Fibroblast of mammary gland (primary cell): Measurements from ENCODE around the gene UBR3.
"Not testable (repeated sequence)": the region's sequence is repeated elsewhere in the genome, so short reads cannot be mapped to it uniquely, and the experiment has no call there.

Source experiments
- DNase-seq: peaks from one replicate; pipeline ENCODE4 v3.0.0-alpha.2; 2010; ENCODE audit warnings: low read depth
- H3K4me3 ChIP-seq: 2 replicates; pipeline ENCODE4 v1.5.1; 2011; ENCODE audit warnings: low read depth, mild to moderate bottlenecking, low read length, moderate library complexity; ENCODE audit not compliant: control insufficient read depth
- CTCF ChIP-seq: conservative IDR thresholded peaks from 2 replicates; pipeline ENCODE4 v1.5.1; 2011; ENCODE audit warnings: low read depth, low read length, inconsistent platforms; ENCODE audit not compliant: control insufficient read depth, insufficient read depth

Gene UBR3

GRCh38 chr2:169946546-169946945, 119.3 kb downstream of the UBR3 start:
- DNase-seq, result no peak
- TF ChIP-seq CTCF, result no peak
- H3K4me3 ChIP-seq, result no peak overlapping the region

GRCh38 chr2:169955940-169956339, 128.7 kb downstream of the UBR3 start:
- TF ChIP-seq CTCF, result no peak
- no peak for DNase-seq
- H3K4me3 ChIP-seq, result no peak overlapping the region

- DNase-seq, result not testable (repeated sequence)
Measured at GRCh38 chr2:169957219-169957618, 130.0 kb downstream of the UBR3 start.

GRCh38 chr2:169961911-169962310, 134.7 kb downstream of the UBR3 start:
- no peak for TF ChIP-seq CTCF
- H3K4me3 ChIP-seq, result no peak overlapping the region
- DNase-seq, result peak; percentile 89

More at GRCh38 chr2:169957219-169957618, 130.0 kb downstream of the UBR3 start:
- not testable (repeated sequence) for H3K4me3 ChIP-seq

GRCh38 chr2:169963786-169964185, 136.5 kb downstream of the UBR3 start:
- no peak overlapping the region for H3K4me3 ChIP-seq
- DNase-seq, result peak; percentile 21
- no peak for TF ChIP-seq CTCF

GRCh38 chr2:169964740-169965139, 137.5 kb downstream of the UBR3 start:
- peak; percentile 49 for DNase-seq
- H3K4me3 ChIP-seq, result no peak overlapping the region
- TF ChIP-seq CTCF, result no peak

- no peak overlapping the region for H3K4me3 ChIP-seq
- no peak for TF ChIP-seq CTCF
- DNase-seq, result peak; percentile 13
Measured at GRCh38 chr2:169965495-169965894, 138.2 kb downstream of the UBR3 start.
